ENCODE measurements around the gene CREB3. TPM values are rescaled to one million over a fixed set of nuclear protein-coding genes. Genes with fewer than 3 reads are reported as not detected.

CREB3 gene
- total RNA-seq, 4 donors from 2014 or later = 30.5 to 105 (median 47.2) TPM

- no peak for DNase-seq
- no peaks in the 10 kb centered on the region for H3K9me3 ChIP-seq
- no peaks in the 10 kb centered on the region for H3K27me3 ChIP-seq
- H3K27ac ChIP-seq = no peak overlapping the region
- no peak overlapping the region for H3K4me3 ChIP-seq
- H3K4me1 ChIP-seq = no peaks in the 10 kb centered on the region
- no peak for TF ChIP-seq CTCF (IDR thresholded peaks at IDR 0.05)
- no peak for TF ChIP-seq POLR2A (IDR thresholded peaks at IDR 0.05)
- intact Hi-C loops (cut with DNase I; ENCODE audit: low total_unique reads) = no loop called here
- no peaks in the 10 kb centered on the region for H3K36me3 ChIP-seq
Observed at GRCh38 chr9:35711501-35712428, 20.7 kb upstream of the CREB3 start.

- DNase-seq = no peak
- intact Hi-C loops (cut with DNase I; ENCODE audit: low total_unique reads) = no loop called here
- TF ChIP-seq POLR2A (IDR thresholded peaks at IDR 0.05) (no peak), CTCF (IDR thresholded peaks at IDR 0.05) (no peak)
- no peak overlapping the region for H3K4me3 ChIP-seq
- no peaks in the 10 kb centered on the region for H3K27me3 ChIP-seq
- no peaks in the 10 kb centered on the region for H3K4me1 ChIP-seq
- H3K9me3 ChIP-seq = no peaks in the 10 kb centered on the region
- H3K27ac ChIP-seq = no peak overlapping the region
- H3K36me3 ChIP-seq = no peaks in the 10 kb centered on the region
Observed at GRCh38 chr9:35712762-35713400, 19.6 kb upstream of the CREB3 start.

- Histone ChIP-seq H3K27me3 (no peaks in the 10 kb centered on the region), H3K4me1 (no peaks in the 10 kb centered on the region), H3K27ac (no peak overlapping the region), H3K4me3 (no peak overlapping the region), H3K9me3 (no peaks in the 10 kb centered on the region), H3K36me3 (no peaks in the 10 kb centered on the region)
- intact Hi-C loops (cut with DNase I; ENCODE audit: low total_unique reads) = no loop called here
- DNase-seq = no peak
- TF ChIP-seq CTCF (IDR thresholded peaks at IDR 0.05) (no peak), POLR2A (IDR thresholded peaks at IDR 0.05) (no peak)
Observed at GRCh38 chr9:35713578-35713977, 18.9 kb upstream of the CREB3 start.

GRCh38 chr9:35714123-35714522 is 18.3 kb upstream of the CREB3 start:
- TF ChIP-seq CTCF (IDR thresholded peaks at IDR 0.05) (no peak), POLR2A (IDR thresholded peaks at IDR 0.05) (no peak)
- Histone ChIP-seq H3K36me3 (no peaks in the 10 kb centered on the region), H3K27me3 (no peaks in the 10 kb centered on the region), H3K4me3 (no peak overlapping the region), H3K27ac (no peak overlapping the region), H3K9me3 (no peaks in the 10 kb centered on the region), H3K4me1 (no peaks in the 10 kb centered on the region)
- DNase-seq = no peak
- intact Hi-C loops (cut with DNase I; ENCODE audit: low total_unique reads) = no loop called here
